CD4-positive, alpha-beta T cell treated with Interleukin-10 for 1 hour (primary cell): ENCODE data around the gene FRMD4B.

Source experiments
- DNase-seq: peaks from one replicate; pipeline ENCODE4 v3.0.0-alpha.2; 2020

Gene FRMD4B

DNA sequence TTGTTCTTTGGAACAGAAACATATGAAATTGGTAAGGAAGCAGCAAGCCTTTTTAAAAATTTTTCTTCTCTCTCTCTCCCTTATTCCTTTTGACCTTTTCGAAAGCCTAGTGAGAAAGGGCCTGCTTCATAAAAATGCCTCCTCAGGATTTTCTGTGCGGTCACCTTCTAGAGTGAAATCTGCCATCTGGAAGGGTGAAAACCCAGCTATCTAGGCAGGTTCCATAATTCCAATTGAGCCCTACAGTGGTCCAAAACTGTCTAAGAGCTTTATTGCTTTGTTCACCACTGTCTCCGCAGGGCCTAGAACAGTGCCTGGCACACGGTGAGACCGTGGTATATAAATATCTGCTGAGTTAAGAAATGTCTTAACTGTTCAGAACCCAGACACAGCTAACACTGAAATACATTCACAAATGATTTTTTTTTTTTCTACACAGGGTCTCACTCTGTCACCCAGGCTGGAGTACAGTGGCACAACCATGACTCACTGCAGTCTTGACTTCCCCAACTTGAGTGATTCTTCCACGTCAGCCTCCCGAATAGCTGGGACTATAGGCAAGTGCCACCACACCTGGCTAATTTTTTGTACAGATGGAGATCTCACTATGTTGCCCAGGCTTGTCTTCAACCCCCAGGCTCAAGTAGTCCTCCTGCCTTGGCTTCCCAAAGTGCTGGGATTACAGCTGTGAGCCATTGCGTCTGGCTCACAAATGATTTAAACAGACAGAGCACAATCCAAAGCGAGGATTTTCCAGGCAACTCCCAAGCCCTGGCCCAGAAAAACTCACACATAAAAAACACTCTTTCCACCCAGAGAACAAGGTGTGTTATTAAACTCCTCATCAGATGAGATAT lies 64.4 kb downstream of the FRMD4B start:
- no peak for DNase-seq

DNA sequence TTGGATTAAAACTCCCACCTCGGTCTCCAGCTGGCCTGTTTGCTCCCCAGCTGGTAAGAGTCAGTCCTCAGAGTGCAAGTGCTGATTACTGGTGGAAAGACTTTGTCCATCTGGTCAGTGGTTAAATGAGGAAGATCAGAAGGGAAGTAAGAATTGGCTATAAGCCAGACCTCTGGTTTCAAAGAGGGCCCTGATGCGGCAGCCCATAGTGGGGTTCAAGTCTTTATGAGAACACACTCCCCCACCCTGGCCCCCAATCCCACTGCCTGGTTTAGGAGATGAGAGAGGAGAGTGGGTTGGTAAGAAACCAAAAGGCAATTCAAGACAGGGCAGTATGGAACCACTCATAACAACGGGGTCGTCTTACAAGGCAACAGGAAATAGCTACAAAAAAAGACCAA lies 65.0 kb downstream of the FRMD4B start:
- no peak for DNase-seq

DNA sequence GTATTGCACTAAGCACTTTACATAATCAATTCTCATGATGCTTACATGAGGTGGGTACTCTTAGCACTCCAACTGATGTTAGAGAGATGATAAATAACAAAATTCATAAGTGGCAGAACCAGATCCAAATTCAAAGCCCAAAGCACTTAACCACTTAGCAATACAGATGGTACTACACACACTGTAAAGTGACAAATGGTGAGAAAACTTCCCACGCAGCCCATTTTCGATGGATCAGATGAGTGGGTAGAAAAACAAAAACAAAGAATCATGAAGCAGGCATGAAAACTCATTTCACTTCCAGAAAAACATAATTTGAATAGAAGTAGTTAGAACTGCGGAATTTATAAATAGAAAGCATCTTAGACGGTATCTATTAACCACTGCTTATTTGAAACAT lies 66.2 kb downstream of the FRMD4B start:
- no peak for DNase-seq

DNA sequence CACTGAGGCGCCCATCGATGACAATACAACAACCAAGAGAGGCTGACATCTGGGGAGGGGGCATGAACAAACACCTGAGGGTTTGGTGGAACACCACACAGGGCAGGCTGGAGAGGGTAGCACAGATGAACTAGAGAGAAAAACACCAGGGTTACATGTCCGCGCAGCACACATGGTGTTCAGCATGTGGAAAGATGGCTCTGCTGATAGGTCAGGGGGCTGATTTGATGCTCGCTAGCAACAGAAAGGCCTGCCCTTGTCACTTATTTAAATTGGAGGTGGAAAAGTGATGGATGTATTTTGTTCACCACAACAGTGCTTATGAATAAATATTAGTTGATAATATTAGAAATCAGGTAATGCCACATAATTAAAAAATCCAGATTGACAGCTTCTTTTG lies 67.5 kb downstream of the FRMD4B start:
- no peak for DNase-seq

DNA sequence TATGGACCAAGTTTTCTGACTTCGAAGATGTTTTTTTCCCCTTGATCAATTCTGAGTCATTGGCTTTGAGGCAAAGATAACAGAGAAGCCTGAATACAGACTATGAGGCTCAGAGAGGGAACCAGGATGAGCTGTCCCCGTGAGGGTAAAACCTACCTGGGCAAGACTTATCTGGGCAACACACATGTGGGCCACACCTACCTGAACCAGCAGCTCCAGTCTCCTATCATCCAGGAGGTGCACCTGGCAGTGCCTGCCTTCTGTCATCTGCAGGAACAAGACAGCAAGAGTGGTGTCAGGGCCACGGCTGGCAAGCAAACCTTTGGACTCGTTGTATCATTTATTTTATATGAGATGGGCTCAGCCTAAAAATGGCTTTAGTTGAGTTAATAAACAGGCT lies 72.6 kb downstream of the FRMD4B start:
- no peak for DNase-seq

DNA sequence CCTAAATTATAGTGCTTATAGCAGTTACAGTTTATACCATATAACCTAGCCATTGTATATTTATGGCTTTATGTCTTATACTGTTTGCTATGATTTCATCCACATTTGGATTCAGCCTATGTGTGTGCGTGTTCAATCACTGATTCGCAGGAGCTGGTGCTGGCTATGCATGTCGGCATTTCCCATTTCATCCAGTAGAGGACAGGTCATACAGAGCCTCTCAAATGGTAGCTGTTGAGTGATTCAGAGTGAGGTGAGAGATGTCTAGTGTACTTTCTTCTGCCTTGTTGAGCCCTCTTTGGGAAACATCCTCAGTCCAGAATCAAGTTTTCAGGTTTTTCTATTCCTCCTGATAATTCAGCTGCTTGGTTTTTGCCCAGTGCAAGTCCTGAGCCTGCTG lies 76.1 kb downstream of the FRMD4B start:
- DNase-seq, result no peak

DNA sequence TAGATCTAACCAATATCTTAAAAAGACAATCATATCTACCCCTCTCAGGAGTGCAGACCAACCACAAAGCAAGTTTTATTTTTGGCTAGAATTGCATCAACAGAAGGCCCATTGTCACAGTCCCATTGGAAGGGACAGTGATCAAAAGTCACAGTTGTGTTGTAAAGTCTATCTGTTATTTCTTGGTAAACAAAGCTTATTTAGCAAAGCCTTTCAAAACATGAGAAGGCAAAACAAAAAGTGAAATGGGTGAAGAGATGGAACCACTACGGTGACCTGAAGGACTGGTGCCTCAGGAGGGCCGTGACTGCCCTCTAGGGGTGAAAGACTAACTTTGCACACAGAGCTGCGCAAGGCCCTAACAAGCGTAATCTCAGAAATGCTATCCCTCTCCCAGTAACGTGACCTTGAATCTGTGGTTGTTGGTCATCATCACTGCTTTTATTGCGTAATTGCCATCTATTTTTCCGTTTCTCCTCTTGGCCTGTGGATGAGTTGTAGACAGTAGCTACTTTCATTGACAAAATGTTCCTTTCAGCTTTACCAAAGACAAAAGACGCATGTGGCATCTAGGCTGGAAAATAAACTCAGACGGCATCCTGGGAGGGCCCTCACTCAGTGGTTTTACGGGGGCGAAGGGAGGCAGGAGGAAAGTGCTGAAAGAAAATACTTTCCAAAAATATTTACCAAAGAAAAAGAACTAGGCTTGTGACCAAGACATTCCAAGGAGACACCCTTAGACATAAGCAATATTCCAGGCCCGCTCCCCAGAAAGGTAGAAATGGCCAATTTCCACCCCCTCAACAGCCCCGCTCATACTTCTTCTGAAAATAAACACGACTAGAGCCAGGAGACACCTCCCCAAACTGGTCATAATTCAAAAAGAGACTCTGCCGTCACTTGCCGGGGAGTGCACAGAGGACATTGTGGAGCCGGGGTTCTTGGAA lies 79.4 kb downstream of the FRMD4B start:
- peak; percentile 80 for DNase-seq

DNA sequence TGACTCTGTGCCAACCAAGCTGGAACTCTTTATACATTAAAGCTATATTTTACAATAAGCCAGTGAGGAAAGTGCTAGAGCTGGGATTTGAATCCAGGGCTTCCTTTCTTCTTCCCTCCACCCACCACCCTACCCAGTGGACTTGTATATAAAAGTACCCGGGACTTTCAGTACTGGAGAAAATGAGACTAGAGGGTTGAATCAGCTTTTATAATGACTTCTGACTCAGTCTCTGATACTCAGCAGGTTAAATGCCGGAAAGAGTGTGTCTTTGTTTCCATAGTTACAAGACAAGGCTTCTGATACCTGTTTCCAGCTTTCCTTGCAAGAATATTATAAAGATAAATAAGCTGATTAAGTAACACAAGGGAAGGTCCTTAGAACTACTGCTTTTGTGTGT lies 80.9 kb downstream of the FRMD4B start:
- no peak for DNase-seq

DNA sequence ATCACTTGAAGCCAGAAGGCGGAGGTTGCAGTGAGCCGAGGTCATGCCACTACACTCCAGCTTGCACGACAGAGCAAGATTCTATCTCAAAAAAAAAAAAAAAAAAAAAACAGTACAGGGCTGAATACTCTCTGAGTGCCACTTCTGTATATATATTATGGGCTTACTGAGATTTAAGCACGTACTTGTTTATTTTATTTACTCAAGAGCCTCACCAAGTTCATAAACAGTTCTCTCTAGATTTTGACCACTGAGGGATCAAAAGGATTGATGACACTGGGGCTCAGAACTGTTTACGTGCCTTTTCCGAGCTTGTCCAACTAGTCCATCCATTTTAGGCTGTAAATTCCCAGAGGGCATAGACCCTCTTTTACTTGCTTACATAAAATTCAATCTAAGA lies 81.5 kb downstream of the FRMD4B start:
- no peak for DNase-seq

DNA sequence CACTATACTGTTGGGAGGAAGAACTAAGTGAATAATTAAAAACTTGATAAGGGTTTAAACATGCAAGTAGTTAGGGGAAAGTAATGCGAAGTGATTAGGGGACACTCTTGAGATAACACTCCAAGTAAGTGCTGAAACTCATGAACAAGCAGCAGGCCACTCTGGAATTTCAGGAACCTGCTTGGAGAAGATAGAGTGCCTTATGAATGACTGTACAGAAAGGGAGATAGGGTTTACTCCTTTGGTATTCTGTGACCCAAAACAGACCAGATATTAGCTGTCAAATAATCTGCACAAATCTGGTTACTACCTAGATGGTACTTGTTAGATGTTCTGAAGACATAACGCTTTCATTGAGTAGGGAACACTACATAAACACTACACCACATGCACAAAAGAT lies 85.6 kb downstream of the FRMD4B start:
- no peak for DNase-seq

DNA sequence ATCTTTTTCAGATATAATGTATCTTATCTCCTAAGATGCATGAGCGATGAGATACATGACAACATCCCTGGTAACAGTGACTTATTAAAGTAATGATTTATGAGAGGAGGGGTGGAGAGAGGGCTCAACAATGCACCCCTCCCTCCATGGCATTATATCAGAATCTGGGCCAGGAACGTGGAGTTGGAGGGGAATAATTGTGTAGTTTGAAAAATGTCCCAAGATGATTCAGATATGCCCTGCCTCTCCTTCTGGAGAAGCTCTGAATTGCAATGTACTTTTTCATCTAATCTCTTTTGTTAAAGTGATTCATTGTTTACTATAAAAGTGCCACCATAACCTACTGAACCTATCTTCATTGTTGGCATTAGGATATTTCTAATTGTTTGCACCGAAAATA lies 86.5 kb downstream of the FRMD4B start:
- no peak for DNase-seq

DNA sequence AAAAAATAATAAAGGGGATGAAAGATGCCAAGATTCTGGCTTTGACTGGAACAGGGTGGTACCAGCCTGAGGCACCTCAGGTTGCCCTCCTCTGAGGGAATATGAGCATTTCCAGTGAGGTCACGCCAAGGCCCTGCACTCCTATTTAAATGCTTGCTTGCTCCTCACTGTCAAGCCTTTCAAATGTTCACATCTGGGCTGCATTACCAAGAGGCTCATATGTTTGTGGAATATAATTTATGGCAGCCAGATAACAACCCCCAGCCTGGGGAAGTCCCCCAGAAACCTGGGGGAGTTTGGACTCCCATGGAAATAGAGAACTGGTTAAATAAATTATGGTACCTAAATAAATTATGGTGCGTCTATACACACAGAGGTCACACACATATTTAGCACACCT lies 88.4 kb downstream of the FRMD4B start:
- no peak for DNase-seq

DNA sequence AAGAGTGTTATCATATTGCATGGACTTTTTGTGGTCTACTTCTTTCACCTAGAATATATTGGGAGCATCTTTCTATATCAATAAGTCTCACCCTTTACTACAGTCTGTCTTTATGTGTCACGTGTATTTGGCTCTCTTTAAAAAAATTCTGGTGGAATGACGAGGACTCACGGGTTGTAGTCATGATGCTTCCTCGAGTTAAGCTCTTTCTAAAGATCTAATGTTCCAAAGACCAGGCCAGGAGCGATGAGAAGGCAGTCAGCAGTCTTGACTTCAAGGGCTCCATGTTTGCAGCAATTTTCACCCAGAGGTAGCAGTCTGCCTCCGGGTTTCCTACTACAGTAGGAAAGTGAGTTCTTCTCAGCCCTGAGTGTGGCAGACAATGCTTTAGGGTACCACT lies 88.9 kb downstream of the FRMD4B start:
- DNase-seq, result no peak

DNA sequence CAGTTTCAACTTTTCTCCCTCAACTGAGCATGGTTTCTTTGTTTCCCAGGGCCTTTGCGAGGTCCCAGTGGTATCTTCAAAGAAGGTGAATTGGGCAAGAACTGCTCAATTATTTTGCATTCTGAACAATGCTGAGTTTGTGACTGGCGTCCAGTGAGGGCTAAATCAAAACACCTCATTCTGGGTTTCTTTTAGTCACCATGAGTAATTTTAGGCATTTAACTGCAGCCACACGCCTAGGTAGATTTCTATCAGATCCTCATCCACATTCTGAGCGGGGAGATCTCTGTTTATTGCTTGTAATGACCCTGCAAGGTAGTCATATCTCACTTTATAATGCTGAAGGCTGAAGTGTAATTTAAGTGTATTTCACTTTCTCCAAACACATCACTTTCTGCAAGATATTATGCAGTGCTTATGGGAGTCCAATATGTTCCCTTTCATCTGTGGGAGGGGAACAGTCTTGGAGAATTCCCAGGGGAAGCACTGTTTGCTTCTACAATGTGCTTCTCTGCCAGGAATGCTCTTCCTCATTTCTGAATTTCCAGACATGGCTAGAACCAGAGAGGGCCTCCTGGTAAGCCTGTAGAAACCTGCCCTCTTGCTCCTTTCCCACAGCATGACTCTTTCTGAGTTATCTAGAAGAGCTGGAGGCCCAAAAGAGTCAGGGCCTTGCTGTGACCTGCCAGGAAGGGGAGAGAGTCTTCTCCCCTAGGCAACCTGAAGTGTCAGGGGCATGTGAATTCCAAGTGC lies 91.7 kb downstream of the FRMD4B start:
- no peak for DNase-seq

DNA sequence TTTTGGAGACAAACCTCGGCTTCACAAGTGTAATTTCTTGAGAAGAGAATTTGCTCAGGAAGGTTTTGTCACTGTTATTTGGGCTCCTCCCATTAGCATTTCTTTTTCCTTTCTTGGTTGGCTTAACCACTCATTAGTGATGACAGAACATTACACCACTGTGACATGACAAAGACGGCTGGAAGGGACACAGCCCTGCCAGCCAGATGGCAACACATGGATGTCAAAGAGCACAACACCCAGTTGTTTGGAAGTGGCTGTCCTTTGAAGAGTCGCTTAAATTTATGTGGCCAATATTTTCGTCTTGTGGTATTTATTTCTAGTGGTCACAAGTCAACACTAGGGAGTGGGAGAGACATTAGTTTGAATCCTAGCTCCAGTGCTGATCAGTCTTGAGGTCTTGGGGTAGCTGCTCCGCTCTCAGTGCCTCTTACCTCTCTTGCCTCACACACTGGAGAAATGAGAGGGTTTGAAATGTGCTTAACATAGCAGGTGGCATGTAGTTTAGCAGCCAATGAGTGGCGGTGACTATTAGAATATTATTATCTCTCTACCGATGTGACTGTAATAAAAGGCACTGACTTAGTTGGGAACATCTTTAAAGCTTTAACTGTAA lies 92.8 kb downstream of the FRMD4B start:
- no peak for DNase-seq

DNA sequence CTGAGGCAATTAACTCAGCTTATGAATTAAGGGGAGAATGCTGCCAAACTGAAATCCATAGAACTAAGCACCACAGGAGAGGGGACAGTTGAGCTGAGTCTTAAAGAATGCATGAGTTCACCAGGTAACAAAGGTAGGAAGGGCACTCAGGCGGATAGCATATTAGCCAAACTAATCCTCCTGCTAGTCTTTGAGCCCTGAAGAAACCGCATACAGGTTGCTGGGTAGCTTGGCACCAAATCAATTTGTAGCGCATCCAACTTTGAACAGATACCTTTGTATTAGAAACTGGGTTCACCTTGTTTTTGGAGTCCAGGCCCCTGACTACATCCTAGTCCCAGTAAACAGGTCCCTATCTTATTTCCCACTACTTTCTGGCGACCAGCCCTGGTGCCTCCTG lies 93.7 kb downstream of the FRMD4B start:
- DNase-seq, result no peak

DNA sequence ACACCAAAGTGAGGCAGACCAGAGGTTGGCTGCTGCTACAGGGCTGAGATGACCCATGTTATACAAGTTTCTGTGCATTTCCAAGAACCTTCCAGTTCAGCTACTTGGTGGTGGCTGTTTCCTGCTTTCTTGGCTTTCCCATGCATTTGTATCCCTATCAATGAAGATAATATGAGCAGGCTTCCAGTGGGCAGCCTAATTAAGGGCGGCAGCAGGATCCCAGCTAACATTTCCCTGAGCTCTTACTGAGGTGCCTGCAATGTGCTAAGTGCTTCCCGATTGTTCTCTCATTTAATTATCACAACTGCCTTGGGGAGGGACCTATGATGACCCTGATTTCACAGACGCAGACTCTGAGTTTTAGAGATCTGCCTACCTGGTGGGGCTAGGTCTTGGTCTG lies 95.5 kb downstream of the FRMD4B start:
- no peak for DNase-seq

DNA sequence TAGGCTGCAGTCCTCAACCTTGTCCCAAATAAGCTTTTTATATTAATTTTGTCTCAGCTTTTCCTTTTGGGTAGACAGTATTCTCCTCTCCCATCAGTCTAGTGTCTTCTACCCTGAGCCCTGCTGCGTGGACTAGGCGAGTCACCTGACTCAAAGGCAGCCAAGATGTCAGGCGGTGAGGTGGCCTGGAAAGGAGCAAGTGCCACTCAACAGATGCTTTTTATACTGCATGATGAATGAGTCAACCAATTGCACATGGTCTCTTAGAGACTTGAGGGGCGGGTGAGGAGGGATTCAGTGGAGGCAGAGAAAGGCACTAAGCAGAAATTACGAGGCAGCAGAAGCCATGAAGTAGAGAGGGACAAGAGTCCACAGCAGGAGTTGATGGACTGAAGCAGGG lies 95.9 kb downstream of the FRMD4B start:
- no peak for DNase-seq

DNA sequence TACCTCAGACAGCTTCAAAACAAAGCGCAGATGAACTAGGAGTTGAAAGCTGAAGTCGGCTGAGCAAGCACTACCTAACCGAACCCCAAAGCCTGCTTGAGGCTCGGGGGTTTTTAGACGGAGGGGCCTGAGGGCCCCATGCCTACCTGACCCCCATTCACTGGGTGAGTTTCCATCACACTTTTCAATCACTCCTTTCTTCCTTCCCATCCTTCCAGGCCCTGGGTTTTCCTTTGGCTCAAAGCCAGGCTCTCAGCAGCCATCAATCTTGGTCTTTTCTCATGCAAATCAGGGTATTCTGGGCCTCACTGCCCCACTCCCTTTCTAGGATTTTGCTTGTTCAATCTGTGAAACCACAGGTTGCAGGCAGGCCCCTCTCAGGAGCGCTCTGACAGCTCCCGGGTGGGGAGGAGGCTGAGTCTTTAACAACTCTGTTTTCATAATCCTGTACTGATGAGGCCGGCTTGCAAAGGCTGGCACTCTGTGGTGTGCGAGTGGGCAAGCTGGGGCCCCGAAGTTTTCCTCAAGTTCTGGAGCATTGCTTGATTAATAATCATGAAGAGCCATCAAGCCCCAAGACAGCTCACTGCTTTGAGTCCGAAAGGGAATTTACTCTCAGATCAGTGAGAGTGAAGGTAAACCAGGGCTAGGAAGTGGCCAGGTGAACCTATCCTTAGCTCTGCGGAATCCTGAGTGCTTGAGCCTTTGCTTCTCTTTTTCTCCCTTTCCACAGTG lies 97.6 kb downstream of the FRMD4B start:
- DNase-seq, result peak; percentile 14

DNA sequence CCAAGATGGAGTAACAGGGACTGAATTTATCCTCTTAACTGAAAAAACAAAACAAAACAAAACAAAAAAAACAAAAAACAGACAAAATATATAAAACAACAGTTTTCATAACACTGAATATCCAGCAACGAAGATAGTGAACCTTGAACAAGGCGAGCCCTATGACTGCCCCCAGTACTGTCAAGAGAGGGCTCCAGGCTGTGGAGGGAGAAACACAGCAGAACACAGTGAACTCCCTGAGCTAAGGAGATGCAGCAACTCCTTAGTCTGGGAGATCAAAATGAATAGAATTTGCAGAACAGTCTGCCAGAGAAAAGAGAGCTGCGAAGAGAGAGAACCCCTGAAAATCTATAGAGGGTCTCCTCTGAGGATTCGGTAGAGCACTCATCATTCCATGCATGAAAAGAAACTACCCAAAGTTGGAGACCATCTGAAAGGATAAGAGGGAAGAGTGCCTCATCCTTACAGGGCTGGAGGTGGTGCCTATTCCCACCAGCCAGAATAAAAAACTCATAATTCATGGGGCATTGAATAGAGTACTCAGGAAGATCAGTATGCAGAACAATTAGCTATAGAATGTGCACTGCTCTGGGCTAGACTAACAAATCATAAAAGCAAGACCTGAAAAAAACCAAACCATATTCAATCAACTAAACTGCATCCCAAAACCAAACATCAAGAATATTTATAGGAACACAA lies 101.8 kb downstream of the FRMD4B start:
- no peak for DNase-seq

DNA sequence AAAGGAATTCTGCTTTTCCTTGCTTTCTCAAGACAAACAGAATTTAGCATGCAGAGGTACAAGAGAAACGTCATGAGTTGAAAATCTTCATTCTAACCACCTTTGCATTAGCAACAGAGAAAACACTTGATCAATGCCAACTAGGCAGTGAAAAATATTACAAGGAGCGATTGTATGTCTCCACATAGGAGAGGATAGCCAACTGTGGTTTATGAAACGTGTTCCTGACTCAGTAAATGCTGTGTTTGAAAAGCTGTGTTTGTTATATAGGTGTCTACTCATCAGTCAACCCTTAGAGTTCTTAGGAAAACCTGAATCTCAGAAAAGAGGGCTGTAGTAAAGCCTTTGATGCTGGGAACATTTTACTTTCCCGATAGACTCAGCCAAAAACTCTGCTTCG lies 102.4 kb downstream of the FRMD4B start:
- no peak for DNase-seq

DNA sequence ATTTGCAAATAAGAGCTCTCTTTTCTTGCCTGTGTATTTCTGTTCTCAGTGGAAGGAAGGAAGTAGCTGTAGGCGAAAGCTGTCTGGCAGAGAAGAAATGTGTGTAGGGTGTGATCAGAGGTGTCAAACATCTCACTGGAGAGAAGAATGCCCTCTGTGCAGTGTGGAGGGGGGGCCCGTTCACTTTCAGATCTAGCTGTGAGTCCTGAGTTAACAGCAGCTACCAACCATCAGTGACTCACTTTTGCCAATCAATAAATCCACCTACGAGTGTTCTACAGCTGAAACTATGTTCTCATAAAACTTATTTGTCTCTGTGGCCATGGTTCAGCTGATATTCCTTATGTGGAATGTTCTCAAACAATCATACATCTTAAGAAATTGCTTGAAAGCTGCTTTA lies 103.7 kb downstream of the FRMD4B start:
- DNase-seq, result peak; percentile 58
